H1 (cell line): ENCODE measurements around the gene HECTD4. TPM values are rescaled to one million over a fixed set of nuclear protein-coding genes. Genes with fewer than 3 reads are reported as not detected.

Experiments
- CTCF ChIA-PET: fragments of 300-600 bp; sonication (Branson Sonifier 250); formaldehyde crosslinking; loops from one replicate; lab custom pipeline; 2021; ENCODE audit not compliant: partially characterized antibody; lab: Charles Lee
- POLR2A ChIA-PET: fragments of 300-600 bp; sonication (Branson Sonifier 250); formaldehyde crosslinking; loops from one replicate; lab custom pipeline; 2021; ENCODE audit warnings: inconsistent platforms; ENCODE audit not compliant: partially characterized antibody; lab: Charles Lee
- DNase-seq, 2 experiments: peaks; one replicate each; pipeline versions ENCODE4 v3.0.0 to v3.0.0-alpha.2; 2010 to 2022; ENCODE audit warnings: low spot score in 2 of 2, low read depth in 1 of 2, mixed read lengths in 1 of 2
- FAIRE-seq: peaks from 2 replicates; lab custom pipeline; 2011; peaks lifted over from hg19 to GRCh38; lab: Jason Lieb, UNC
- H2AFZ ChIP-seq: 2 replicates; pipeline ENCODE4 v1.8.1; 2012; ENCODE audit warnings: low read length, inconsistent platforms
- H2AK5ac ChIP-seq: 2 replicates; pipeline ENCODE4 v1.6.1; 2013; ENCODE audit warnings: low read depth, low read length
- H2BK120ac ChIP-seq: replicated peaks from 2 replicates; pipeline ENCODE3; 2013; ENCODE audit warnings: low read depth, low read length, inconsistent platforms
- H2BK12ac ChIP-seq: 2 replicates; pipeline ENCODE4 v1.6.1; 2013; ENCODE audit warnings: low read depth, low read length
- H2BK15ac ChIP-seq: 2 replicates; pipeline ENCODE4 v1.6.1; 2013; ENCODE audit warnings: low read length
- H2BK20ac ChIP-seq: 2 replicates; pipeline ENCODE4 v1.6.1; 2013; ENCODE audit warnings: low read length
- H2BK5ac ChIP-seq: 2 replicates; pipeline ENCODE4 v1.6.1; 2013; ENCODE audit warnings: low read depth, low read length
- H3K14ac ChIP-seq: 2 replicates; pipeline ENCODE4 v1.6.1; 2013; ENCODE audit warnings: inconsistent platforms; ENCODE audit not compliant: insufficient read length
- H3K18ac ChIP-seq: 2 replicates; pipeline ENCODE4 v1.6.1; 2013; ENCODE audit warnings: low read length; ENCODE audit errors: extremely low read depth
- H3K23ac ChIP-seq: 2 replicates; pipeline ENCODE4 v1.6.1; 2013; ENCODE audit warnings: inconsistent platforms; ENCODE audit not compliant: insufficient read length
- H3K23me2 ChIP-seq: 2 replicates; pipeline ENCODE4 v1.6.1; 2013; ENCODE audit warnings: low read depth, low read length
- H3K27ac ChIP-seq: 2 replicates; pipeline ENCODE4 v1.6.1; 2011; ENCODE audit warnings: low read depth, low read length, inconsistent platforms
- H3K27me3 ChIP-seq, 4 experiments: replicated peaks in 1 of 4; 1 replicate in 1 of 4; 2 replicates in 3 of 4; pipeline versions ENCODE4 v1.6.1 to v1.8.1; 2011 to 2013; ENCODE audit warnings: low read length in 3 of 4, mild to moderate bottlenecking in 3 of 4, inconsistent platforms in 2 of 4, mixed read lengths in 2 of 4, moderate library complexity in 1 of 4; ENCODE audit not compliant: control insufficient read depth in 3 of 4, insufficient read depth in 3 of 4; ENCODE audit errors: extremely low read depth in 1 of 4
- H3K36me3 ChIP-seq, 4 experiments: 2 replicates each; pipeline versions ENCODE4 v1.6.1 to v1.8.1; 2011 to 2013; ENCODE audit warnings: mild to moderate bottlenecking in 4 of 4, low read length in 3 of 4, moderate library complexity in 2 of 4, control low read depth in 1 of 4, inconsistent platforms in 1 of 4; ENCODE audit not compliant: insufficient read depth in 4 of 4, control insufficient read depth in 2 of 4
- H3K4ac ChIP-seq: replicated peaks from 2 replicates; pipeline ENCODE3; 2013; ENCODE audit warnings: low read length, low read depth, mixed read lengths, inconsistent platforms; ENCODE audit not compliant: insufficient read length
- H3K4me1 ChIP-seq, 4 experiments: replicated peaks in 1 of 4; 1 replicate in 1 of 4; 2 replicates in 3 of 4; pipeline versions ENCODE4 v1.6.1 to v1.8.1; 2011 to 2013; ENCODE audit warnings: low read length in 3 of 4, inconsistent platforms in 2 of 4, mixed read lengths in 1 of 4; ENCODE audit not compliant: insufficient read depth in 4 of 4, control insufficient read depth in 3 of 4
- H3K4me2 ChIP-seq, 2 experiments: 2 replicates each; pipeline versions ENCODE4 v1.6.1 to v1.8.1; 2011 to 2013; ENCODE audit warnings: low read depth in 2 of 2, low read length in 2 of 2, control low read depth in 1 of 2, inconsistent platforms in 1 of 2, mild to moderate bottlenecking in 1 of 2; ENCODE audit not compliant: insufficient read depth in 1 of 2
- H3K4me3 ChIP-seq, 4 experiments: fragments of 200-600, 300-600 bp in 1 of 4; sonication (generic), shearing (Covaris generic), sonication (Bioruptor Twin) in 1 of 4; 2 replicates each; pipeline versions ENCODE4 v1.5.1 to v1.8.1; 2011 to 2016; ENCODE audit warnings: low read length in 4 of 4, low read depth in 3 of 4, control low read depth in 2 of 4, inconsistent platforms in 2 of 4, mild to moderate bottlenecking in 2 of 4, mixed read lengths in 1 of 4, moderate library complexity in 1 of 4; ENCODE audit not compliant: insufficient read depth in 2 of 4; ENCODE audit errors: extremely low read depth in 1 of 4
- H3K56ac ChIP-seq: replicated peaks from 2 replicates; pipeline ENCODE3; 2013; ENCODE audit warnings: low read depth, mild to moderate bottlenecking, mixed read lengths, low read length, inconsistent platforms; ENCODE audit not compliant: insufficient read length
- H3K79me1 ChIP-seq: 2 replicates; pipeline ENCODE4 v1.6.1; 2013; ENCODE audit warnings: low read depth, low read length, control low read depth
- H3K79me2 ChIP-seq, 2 experiments: 2 replicates each; pipeline versions ENCODE4 v1.6.1 to v1.8.1; 2012 to 2013; ENCODE audit warnings: low read length in 2 of 2, mild to moderate bottlenecking in 2 of 2, inconsistent platforms in 1 of 2; ENCODE audit not compliant: insufficient read depth in 2 of 2, control insufficient read depth in 1 of 2
- H3K9ac ChIP-seq, 4 experiments: replicated peaks in 1 of 4; 1 replicate in 1 of 4; 2 replicates in 3 of 4; pipeline versions ENCODE4 v1.6.1 to v1.8.1; 2011 to 2013; ENCODE audit warnings: low read depth in 3 of 4, low read length in 3 of 4, control low read depth in 2 of 4, mild to moderate bottlenecking in 2 of 4, moderate library complexity in 2 of 4, inconsistent platforms in 1 of 4; ENCODE audit errors: extremely low read depth in 1 of 4
- H3K9me3 ChIP-seq, 2 experiments: 2 replicates each; pipeline versions ENCODE4 v1.6.1 to v1.8.1; 2012 to 2013; ENCODE audit warnings: mild to moderate bottlenecking in 2 of 2, moderate library complexity in 2 of 2, control low read depth in 1 of 2, inconsistent platforms in 1 of 2, low read depth in 1 of 2, low read length in 1 of 2, mixed read lengths in 1 of 2; ENCODE audit not compliant: insufficient read depth in 2 of 2
- H4K20me1 ChIP-seq, 2 experiments: replicated peaks in 1 of 2; 2 replicates each; pipeline versions ENCODE3 to v1.8.1; 2011 to 2013; ENCODE audit warnings: inconsistent platforms in 2 of 2, low read length in 2 of 2, mild to moderate bottlenecking in 1 of 2; ENCODE audit not compliant: insufficient read depth in 2 of 2, control insufficient read depth in 1 of 2
- H4K5ac ChIP-seq: 2 replicates; pipeline ENCODE4 v1.6.1; 2013; ENCODE audit warnings: low read length, low read depth, mixed read lengths, inconsistent platforms; ENCODE audit not compliant: insufficient read length
- H4K8ac ChIP-seq: 2 replicates; pipeline ENCODE4 v1.8.0; 2013; ENCODE audit warnings: mild to moderate bottlenecking, moderate library complexity, low read length, inconsistent platforms; ENCODE audit not compliant: insufficient read depth; ENCODE audit errors: extremely low read depth
- H4K91ac ChIP-seq: replicated peaks from 2 replicates; pipeline ENCODE3; 2013; ENCODE audit warnings: low read length, mixed read lengths, inconsistent platforms; ENCODE audit not compliant: insufficient read length
- CHD1 ChIP-seq: IDR thresholded peaks from 2 replicates; pipeline ENCODE4 v1.6.1; 2012; ENCODE audit warnings: low read depth, low read length, improper control_type of control experiment
- CREB1 ChIP-seq: IDR thresholded peaks from 2 replicates; pipeline ENCODE4 v1.6.1; 2012; ENCODE audit warnings: inconsistent platforms
- EP300 ChIP-seq, 2 experiments: IDR thresholded peaks; 1 replicate in 1 of 2; 2 replicates in 1 of 2; pipeline ENCODE4 v1.6.1; 2011 to 2012; ENCODE audit warnings: low read depth in 2 of 2, low read length in 2 of 2, mild to moderate bottlenecking in 2 of 2, borderline replicate concordance in 1 of 2, inconsistent platforms in 1 of 2, moderate library complexity in 1 of 2
- EZH2 ChIP-seq: fragments of 200-600 bp; sonication (generic); IDR thresholded peaks from 2 replicates; pipeline ENCODE4 v1.7.1; 2012; ENCODE audit warnings: low read depth, mild to moderate bottlenecking, moderate library complexity, low read length, inconsistent platforms; ENCODE audit not compliant: severe bottlenecking
- GTF2F1 ChIP-seq: IDR thresholded peaks from 2 replicates; pipeline ENCODE4 v1.6.1; 2012; ENCODE audit warnings: low read depth, low read length, improper control_type of control experiment, borderline replicate concordance
- PHF8 ChIP-seq: fragments of 200-600 bp; sonication (generic); conservative IDR thresholded peaks from 2 replicates; pipeline ENCODE4 v1.7.1; 2012; ENCODE audit warnings: low read depth, mild to moderate bottlenecking, inconsistent platforms, low read length, moderate library complexity
- POU5F1 ChIP-seq: IDR thresholded peaks from 2 replicates; pipeline ENCODE4 v1.6.1; 2011; ENCODE audit warnings: low read depth, mild to moderate bottlenecking, low read length, moderate library complexity
- SIRT6 ChIP-seq: IDR thresholded peaks from one replicate; pipeline ENCODE4 v1.7.1; 2012; ENCODE audit warnings: low read length, inconsistent platforms
- SP2 ChIP-seq: IDR thresholded peaks from 2 replicates; pipeline ENCODE4 v1.6.1; 2012; ENCODE audit warnings: mild to moderate bottlenecking, low read length, inconsistent platforms
- WGBS, 2 experiments: shearing (Covaris generic) in 1 of 2; methylation state at CpG; one replicate each; pipeline versions ENCODE4 v1.1.6 to v1.1.7; 2013 to 2015; ENCODE audit warnings: low lambda C conversion rate in 2 of 2, mixed read lengths in 2 of 2, inconsistent platforms in 1 of 2, low coverage in 1 of 2, missing lambda C conversion rate in 1 of 2; ENCODE audit not compliant: insufficient replicate concordance in 2 of 2, insufficient coverage in 1 of 2, insufficient read length in 1 of 2; ENCODE audit errors: extremely low coverage in 1 of 2, missing lambda C conversion rate in 1 of 2; 5-methylcytosine and 5-hydroxymethylcytosine counted together
- polyA plus RNA-seq, 7 experiments: library from polyadenylated mRNA; depleted of rRNA in 3 of 7; stranded (reverse) in 5 of 7; unstranded in 2 of 7; fragments of >200 nt in 5 of 7; fragments of 200-250 nt in 2 of 7; gene quantifications; 1 replicate in 5 of 7; 2 replicates in 1 of 7; 4 replicates in 1 of 7; pipeline versions ENCODE4 v1.2.1 to v1.2.3, GENCODE V29; 2011 to 2013; ENCODE audit warnings: missing spikeins in 2 of 7, mixed read lengths in 2 of 7
- total RNA-seq: library from RNA; stranded (reverse); fragmentation: NEBNext Ultra II Directional; extraction: Animal tissue kit (Norgen Biotek cat#: 25700); gene quantifications from 2 replicates; pipeline ENCODE4 v1.2.1, GENCODE V29; 2021
- TF ChIP-seq, protein P1 (sequence below), 3 experiments: IDR thresholded peaks; 1 replicate in 2 of 3; 2 replicates in 1 of 3; pipeline versions ENCODE4 v1.5.1 to v1.6.1; 2011; ENCODE audit warnings: low read length in 3 of 3, mild to moderate bottlenecking in 3 of 3, inconsistent platforms in 2 of 3, low read depth in 1 of 3, moderate library complexity in 1 of 3; ENCODE audit not compliant: insufficient read depth in 1 of 3; ENCODE audit errors: control extremely low read depth in 1 of 3

HECTD4 gene
- total and polyA plus RNA-seq, 2 of the 8 experiments (the other 6 are each of a cell fraction or from before 2014, with no cell fraction given) = 6.5 to 33.7 TPM

DNA sequence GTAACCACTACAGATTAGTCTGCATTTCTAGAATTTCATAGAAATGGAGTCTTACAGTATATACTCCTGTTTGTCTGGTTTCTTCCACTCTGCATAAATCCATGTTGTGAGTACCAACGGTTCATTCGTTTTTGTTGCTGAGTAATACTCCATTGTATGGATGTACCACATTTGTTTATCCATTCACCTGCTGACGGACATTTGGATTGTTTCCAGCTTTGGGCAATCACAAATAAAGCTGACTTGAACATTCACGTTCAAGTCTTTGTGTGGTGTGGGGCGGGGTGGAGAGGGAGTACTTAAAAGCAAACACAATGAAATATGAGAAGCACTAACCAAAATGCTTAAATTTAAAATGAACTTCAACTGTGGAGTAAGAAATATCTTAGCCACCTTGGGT, 7.1 kb downstream of the HECTD4 start:
- Histone ChIP-seq H3K9ac (no peak overlapping the region), H2BK20ac (no peak overlapping the region), H3K79me1 (no peaks in the 10 kb centered on the region), H4K91ac (no peak overlapping the region), H3K4me1 (no peaks in the 10 kb centered on the region; a peak in 1 of 7 replicates), H3K4me3 (no peak overlapping the region), H3K4me2 (no peak overlapping the region), H4K5ac (no peak overlapping the region), H2BK15ac (no peak overlapping the region), H2BK12ac (no peak overlapping the region), H2AK5ac (no peak overlapping the region), H3K27ac (no peak overlapping the region), H4K20me1 (no peaks in the 10 kb centered on the region), H3K27me3 (no peaks in the 10 kb centered on the region), H3K56ac (no peak overlapping the region), H3K23ac (no peak overlapping the region), H3K23me2 (no peaks in the 10 kb centered on the region), H2BK5ac (no peak overlapping the region), H4K8ac (no peak overlapping the region), H3K14ac (no peak overlapping the region), H2BK120ac (no peak overlapping the region), H3K9me3 (no peaks in the 10 kb centered on the region)
- POLR2A ChIA-PET = no interaction called here
- no peak for FAIRE-seq
- DNase-seq = no peak
- TF ChIP-seq CHD1 = no peak
- no peak for TF ChIP-seq SP2
- no peak for TF ChIP-seq GTF2F1
- TF ChIP-seq CREB1 = no peak
- TF ChIP-seq POU5F1 = no peak
- TF ChIP-seq EP300 (IDR thresholded peaks at IDR 0.05; ENCODE audit: borderline replicate concordance in 1 of 2, low read depth in 2 of 2, low read length in 2 of 2) = no peak
- no peak for TF ChIP-seq PHF8
- TF ChIP-seq SIRT6 = no peak
- no peak for TF ChIP-seq EZH2
- TF ChIP-seq, protein P1, sequence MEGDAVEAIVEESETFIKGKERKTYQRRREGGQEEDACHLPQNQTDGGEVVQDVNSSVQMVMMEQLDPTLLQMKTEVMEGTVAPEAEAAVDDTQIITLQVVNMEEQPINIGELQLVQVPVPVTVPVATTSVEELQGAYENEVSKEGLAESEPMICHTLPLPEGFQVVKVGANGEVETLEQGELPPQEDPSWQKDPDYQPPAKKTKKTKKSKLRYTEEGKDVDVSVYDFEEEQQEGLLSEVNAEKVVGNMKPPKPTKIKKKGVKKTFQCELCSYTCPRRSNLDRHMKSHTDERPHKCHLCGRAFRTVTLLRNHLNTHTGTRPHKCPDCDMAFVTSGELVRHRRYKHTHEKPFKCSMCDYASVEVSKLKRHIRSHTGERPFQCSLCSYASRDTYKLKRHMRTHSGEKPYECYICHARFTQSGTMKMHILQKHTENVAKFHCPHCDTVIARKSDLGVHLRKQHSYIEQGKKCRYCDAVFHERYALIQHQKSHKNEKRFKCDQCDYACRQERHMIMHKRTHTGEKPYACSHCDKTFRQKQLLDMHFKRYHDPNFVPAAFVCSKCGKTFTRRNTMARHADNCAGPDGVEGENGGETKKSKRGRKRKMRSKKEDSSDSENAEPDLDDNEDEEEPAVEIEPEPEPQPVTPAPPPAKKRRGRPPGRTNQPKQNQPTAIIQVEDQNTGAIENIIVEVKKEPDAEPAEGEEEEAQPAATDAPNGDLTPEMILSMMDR (IDR thresholded peaks at IDR 0.05; ENCODE audit: control extremely low read depth in 1 of 3, insufficient read depth in 1 of 3, low read depth in 1 of 3, low read length in 3 of 3) = no peak
- TF ChIP-seq, all 59 proteins: peak for 0
- H3K18ac ChIP-seq = no peak overlapping the region
- CTCF ChIA-PET = no interaction called here
- H3K36me3 ChIP-seq = no peaks in the 10 kb centered on the region
- no peak overlapping the region for H2AFZ ChIP-seq
- no peak overlapping the region for H3K4ac ChIP-seq
- peaks cover 4 to 68% of the 10 kb centered on the region in 2 experiments; a peak in 3 of 4 replicates for H3K79me2 ChIP-seq
- WGBS, 2 experiments = 91% methylated on average over 5 of the region's 5 CpGs; no CpG with 5 or more reads in 1 of the 2 experiments
